Stimulated activated CD4-positive, alpha-beta T cell treated with anti-CD3 and anti-CD28 coated beads, Interleukin-15, amount 100 ng/mL, for 24 hours (primary cell): Measurements from ENCODE around the gene TMEM203.
"Not testable (repeated sequence)": the region's sequence is repeated elsewhere in the genome, so short reads cannot be mapped to it uniquely, and the experiment has no call there.

Experiments
- DNase-seq: peaks from one replicate; pipeline ENCODE4 v3.0.0-alpha.2; 2020

The TMEM203 gene

GRCh38 chr9:137241490-137242268 lies 36.2 kb upstream of the TMEM203 start:
- peak; percentile 76 for DNase-seq

GRCh38 chr9:137240841-137241489 lies 35.5 kb upstream of the TMEM203 start, which contains the start of gene TUBB4B:
Gene TUBB4B, plus strand, starts transcription at chr9:137241287. Its CDS starts 74 bp downstream, at chr9:137241361.
- DNase-seq, result peak; percentile 97

- DNase-seq, result peak; percentile 81
Observed at GRCh38 chr9:137240318-137240840, 34.9 kb upstream of the TMEM203 start.

GRCh38 chr9:137239541-137240200 lies 34.2 kb upstream of the TMEM203 start:
- not testable (repeated sequence) for DNase-seq

- no peak for DNase-seq
Observed at GRCh38 chr9:137237759-137238726, 32.6 kb upstream of the TMEM203 start.

GRCh38 chr9:137236936-137237421 lies 31.5 kb upstream of the TMEM203 start:
- DNase-seq, result no peak

- peak; percentile 95 for DNase-seq
Observed at GRCh38 chr9:137236238-137236935, 30.9 kb upstream of the TMEM203 start.

- no peak for DNase-seq
Observed at GRCh38 chr9:137235424-137236237, 30.2 kb upstream of the TMEM203 start.

GRCh38 chr9:137234758-137235423 lies 29.4 kb upstream of the TMEM203 start:
- no peak for DNase-seq

- DNase-seq, result no peak
Observed at GRCh38 chr9:137234055-137234697, 28.7 kb upstream of the TMEM203 start.

GRCh38 chr9:137233143-137233980 lies 27.9 kb upstream of the TMEM203 start:
- DNase-seq, result no peak

GRCh38 chr9:137232510-137232909 lies 27.1 kb upstream of the TMEM203 start:
- no peak for DNase-seq

GRCh38 chr9:137232101-137232500 lies 26.7 kb upstream of the TMEM203 start:
- no peak for DNase-seq

- DNase-seq, result no peak
Observed at GRCh38 chr9:137231372-137232039, 26.1 kb upstream of the TMEM203 start.

GRCh38 chr9:137230705-137231371 lies 25.4 kb upstream of the TMEM203 start, which contains the start of gene SLC34A3:
Gene SLC34A3, plus strand, starts transcription at chr9:137230901. Its CDS starts 802 bp downstream, at chr9:137231703.
- DNase-seq, result no peak

GRCh38 chr9:137229903-137230704 lies 24.7 kb upstream of the TMEM203 start:
- no peak for DNase-seq
